ENCODE measurements around the gene AQP10.

DNA sequence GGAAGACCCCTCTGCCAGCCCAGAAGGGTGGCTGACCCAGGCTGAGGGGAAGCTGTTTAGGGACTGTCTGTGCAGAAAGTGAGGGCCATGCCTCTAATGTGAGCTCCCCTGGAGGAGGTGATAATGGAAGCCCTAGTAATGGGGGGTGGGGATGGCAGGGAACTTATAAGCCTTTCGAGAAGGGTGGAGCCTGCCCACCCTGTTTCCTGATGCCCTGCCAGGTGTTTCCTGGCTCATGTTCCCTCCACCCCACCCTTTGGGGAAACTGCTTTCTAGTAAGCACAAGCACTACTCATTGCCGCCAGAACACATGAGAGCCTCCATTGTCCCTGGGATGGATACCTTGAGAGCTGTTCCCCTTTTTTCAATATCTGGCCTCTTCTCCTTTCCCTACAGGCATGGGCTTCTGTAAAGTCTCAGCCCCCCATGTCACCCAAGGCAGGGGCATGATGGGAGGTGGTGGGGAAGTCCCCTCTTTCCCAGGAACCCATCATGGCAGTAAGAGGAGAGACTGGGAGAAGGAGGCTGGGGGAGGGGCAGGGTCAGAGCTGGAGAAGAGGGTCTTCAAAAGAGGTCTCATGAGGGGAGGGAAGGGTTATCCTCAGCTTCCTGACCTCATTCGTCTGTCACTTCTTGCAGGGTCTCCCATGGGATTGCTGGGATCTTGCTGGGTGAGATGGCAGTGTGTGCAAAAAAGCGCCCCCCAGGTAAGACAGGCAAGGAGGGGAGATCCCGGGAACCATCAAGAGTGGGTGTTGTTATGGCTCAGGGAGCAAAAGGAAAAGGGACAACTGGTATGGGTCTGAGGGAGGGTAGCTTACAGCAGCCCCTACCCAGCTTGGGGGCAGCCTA lies 6.8 kb downstream of the AQP10 start:
- TF ChIP-seq TAF1 (IDR thresholded peaks at IDR 0.05; ENCODE audit: low read depth) (no peak), CEBPB (IDR thresholded peaks at IDR 0.05) (no peak), EGR1 (IDR thresholded peaks at IDR 0.05) (no peak), EP300 (IDR thresholded peaks at IDR 0.05; ENCODE audit: borderline replicate concordance) (no peak), FOXM1 (IDR thresholded peaks at IDR 0.05; ENCODE audit: borderline replicate concordance, low read depth) (no peak), TCF12 (IDR thresholded peaks at IDR 0.05; ENCODE audit: low read depth) (no peak)
- TF ChIP-seq, protein P1, sequence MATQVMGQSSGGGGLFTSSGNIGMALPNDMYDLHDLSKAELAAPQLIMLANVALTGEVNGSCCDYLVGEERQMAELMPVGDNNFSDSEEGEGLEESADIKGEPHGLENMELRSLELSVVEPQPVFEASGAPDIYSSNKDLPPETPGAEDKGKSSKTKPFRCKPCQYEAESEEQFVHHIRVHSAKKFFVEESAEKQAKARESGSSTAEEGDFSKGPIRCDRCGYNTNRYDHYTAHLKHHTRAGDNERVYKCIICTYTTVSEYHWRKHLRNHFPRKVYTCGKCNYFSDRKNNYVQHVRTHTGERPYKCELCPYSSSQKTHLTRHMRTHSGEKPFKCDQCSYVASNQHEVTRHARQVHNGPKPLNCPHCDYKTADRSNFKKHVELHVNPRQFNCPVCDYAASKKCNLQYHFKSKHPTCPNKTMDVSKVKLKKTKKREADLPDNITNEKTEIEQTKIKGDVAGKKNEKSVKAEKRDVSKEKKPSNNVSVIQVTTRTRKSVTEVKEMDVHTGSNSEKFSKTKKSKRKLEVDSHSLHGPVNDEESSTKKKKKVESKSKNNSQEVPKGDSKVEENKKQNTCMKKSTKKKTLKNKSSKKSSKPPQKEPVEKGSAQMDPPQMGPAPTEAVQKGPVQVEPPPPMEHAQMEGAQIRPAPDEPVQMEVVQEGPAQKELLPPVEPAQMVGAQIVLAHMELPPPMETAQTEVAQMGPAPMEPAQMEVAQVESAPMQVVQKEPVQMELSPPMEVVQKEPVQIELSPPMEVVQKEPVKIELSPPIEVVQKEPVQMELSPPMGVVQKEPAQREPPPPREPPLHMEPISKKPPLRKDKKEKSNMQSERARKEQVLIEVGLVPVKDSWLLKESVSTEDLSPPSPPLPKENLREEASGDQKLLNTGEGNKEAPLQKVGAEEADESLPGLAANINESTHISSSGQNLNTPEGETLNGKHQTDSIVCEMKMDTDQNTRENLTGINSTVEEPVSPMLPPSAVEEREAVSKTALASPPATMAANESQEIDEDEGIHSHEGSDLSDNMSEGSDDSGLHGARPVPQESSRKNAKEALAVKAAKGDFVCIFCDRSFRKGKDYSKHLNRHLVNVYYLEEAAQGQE (IDR thresholded peaks at IDR 0.05; ENCODE audit: low read depth): no peak
- TF ChIP-seq, protein P2, sequence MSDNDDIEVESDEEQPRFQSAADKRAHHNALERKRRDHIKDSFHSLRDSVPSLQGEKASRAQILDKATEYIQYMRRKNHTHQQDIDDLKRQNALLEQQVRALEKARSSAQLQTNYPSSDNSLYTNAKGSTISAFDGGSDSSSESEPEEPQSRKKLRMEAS (IDR thresholded peaks at IDR 0.05): no peak

All from Ishikawa (cell line).